ENCODE measurements around the gene SMARCD2.
A peak's percentile ranks its signal among the peaks of the same experiment; 100 is the strongest.

SMARCD2 gene

GRCh38 chr17:63841350-63842172 lies 924 bp downstream of the SMARCD2 start:
- TF ChIP-seq CTCF (IDR thresholded peaks at IDR 0.05; ENCODE audit: insufficient read depth, low read depth, low read length, missing control alignments) = no peak
- DNase-seq (ENCODE audit: low read depth) = peak; percentile 35
- peak overlapping the region; percentile 79 for H3K4me3 ChIP-seq (ENCODE audit: low read length)

DNA sequence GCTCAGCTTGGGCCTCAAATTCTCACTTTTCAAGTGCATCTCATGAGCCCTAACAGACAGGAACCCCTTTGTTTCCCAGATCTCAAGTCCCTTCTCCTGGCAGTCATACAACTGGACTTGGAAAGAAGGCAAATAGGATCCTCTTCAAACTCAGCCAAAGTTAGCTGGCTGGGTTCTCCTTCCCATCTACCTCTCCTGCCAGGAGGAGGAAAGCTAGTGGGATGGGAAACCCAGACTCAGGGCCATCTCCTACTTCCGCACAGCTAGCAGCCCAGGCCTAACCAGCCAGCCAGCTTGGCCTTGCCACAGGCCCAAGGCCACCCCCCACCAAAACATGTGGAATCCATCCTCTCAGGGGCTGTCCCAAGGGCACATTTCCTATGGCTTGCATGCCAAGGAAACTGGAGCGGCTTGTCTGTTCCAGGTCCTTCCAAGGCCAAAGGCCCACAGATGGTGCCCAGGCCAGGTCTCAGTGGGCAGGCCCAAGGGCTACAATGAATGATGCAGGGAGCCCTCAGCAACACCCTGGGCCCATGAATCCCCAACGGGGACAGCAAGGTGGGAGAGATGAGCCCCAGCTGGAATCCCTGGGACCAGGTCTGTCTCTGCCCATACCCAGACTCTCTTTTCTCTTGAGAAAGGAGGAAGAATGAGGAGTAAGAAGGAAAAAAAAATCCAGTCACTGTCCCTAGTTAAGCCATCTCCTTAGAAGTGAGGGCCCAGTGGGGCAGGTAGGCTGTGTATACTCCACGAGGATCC lies 1.7 kb downstream of the SMARCD2 start:
- no peak for TF ChIP-seq CTCF (IDR thresholded peaks at IDR 0.05; ENCODE audit: insufficient read depth, low read depth, low read length, missing control alignments)
- no peak for DNase-seq (ENCODE audit: low read depth)
- H3K4me3 ChIP-seq (ENCODE audit: low read length) = peak overlapping the region; percentile 79

- peak overlapping the region; percentile 31 for H3K4me3 ChIP-seq (ENCODE audit: low read length)
- TF ChIP-seq CTCF (IDR thresholded peaks at IDR 0.05; ENCODE audit: insufficient read depth, low read depth, low read length, missing control alignments) = no peak
- peak; percentile 94 for DNase-seq (ENCODE audit: low read depth)
Observed at GRCh38 chr17:63838631-63839171, 3.8 kb downstream of the SMARCD2 start.

- H3K4me3 ChIP-seq (ENCODE audit: low read length) = peak overlapping the region; percentile 25
- TF ChIP-seq CTCF (IDR thresholded peaks at IDR 0.05; ENCODE audit: insufficient read depth, low read depth, low read length, missing control alignments) = no peak
- DNase-seq (ENCODE audit: low read depth) = no peak
Observed at GRCh38 chr17:63837962-63838600, 4.4 kb downstream of the SMARCD2 start.

DNA sequence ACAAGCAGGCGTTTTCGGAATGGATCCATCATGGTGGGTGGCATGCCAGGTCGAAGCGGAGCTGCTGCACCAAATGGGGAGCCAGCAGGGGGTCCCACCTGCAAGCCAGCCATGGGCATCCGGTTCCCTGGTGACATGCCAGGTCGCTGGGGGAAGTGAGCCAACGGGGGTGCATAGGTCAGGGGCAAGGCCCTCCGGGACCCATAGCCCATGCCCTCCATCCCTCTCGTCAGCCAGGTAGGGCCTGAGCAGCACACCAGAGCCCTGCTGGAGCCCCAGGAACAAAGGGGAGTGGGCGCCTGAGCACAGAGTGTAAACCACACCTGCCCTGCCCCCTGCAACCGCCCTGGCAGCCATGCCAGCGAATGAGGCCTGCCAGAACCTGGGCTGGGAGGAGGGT lies 5.0 kb downstream of the SMARCD2 start:
- no peak for TF ChIP-seq CTCF (IDR thresholded peaks at IDR 0.05; ENCODE audit: insufficient read depth, low read depth, low read length, missing control alignments)
- DNase-seq (ENCODE audit: low read depth) = no peak
- no peak overlapping the region for H3K4me3 ChIP-seq (ENCODE audit: low read length)

DNA sequence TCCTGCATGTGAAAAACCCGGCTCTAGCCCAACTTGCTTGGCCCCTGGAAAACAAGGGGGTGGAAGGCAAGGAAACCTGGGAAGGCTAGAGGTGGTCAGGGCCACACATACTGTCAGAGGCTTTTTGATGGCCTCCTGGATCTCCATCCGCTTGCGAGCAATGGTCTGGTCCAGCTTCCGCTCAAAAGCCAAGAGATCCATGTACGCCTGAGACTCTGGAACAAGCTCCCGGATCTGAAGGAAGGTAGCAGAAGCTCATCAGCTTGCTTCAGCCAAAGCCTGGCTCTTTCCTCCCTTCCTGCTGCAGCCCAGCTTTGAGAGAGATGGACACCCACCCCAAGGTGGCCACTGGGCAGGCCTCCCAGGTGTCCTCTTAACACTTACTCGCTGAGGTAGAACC lies 5.7 kb downstream of the SMARCD2 start:
- H3K4me3 ChIP-seq (ENCODE audit: low read length) = no peak overlapping the region
- TF ChIP-seq CTCF (IDR thresholded peaks at IDR 0.05; ENCODE audit: insufficient read depth, low read depth, low read length, missing control alignments) = no peak
- no peak for DNase-seq (ENCODE audit: low read depth)
